HEK293 (cell line): ENCODE measurements around the gene MCF2L.

Experiments used
- PBX3 ChIP-seq: sonication (generic); formaldehyde crosslinking; IDR thresholded peaks from 2 replicates; pipeline ENCODE4 v1.8.1; 2022; ENCODE audit warnings: mild to moderate bottlenecking, moderate library complexity, missing genetic modification reagents
- ZNF175 ChIP-seq: fragments of 450-650 bp; formaldehyde crosslinking; IDR thresholded peaks from 2 replicates; pipeline ENCODE4 v1.5.1; 2016; ENCODE audit warnings: missing biosample characterization, missing genetic modification characterization
- ZNF24 ChIP-seq: fragments of 450-650 bp; formaldehyde crosslinking; IDR thresholded peaks from 2 replicates; pipeline ENCODE4 v1.5.1; 2016; ENCODE audit warnings: missing biosample characterization, missing genetic modification characterization
- ZNF362 ChIP-seq: fragments of 450-650 bp; formaldehyde crosslinking; IDR thresholded peaks from 2 replicates; pipeline ENCODE4 v1.5.1; 2016; ENCODE audit warnings: missing biosample characterization, missing genetic modification characterization
- ZNF473 ChIP-seq: fragments of 450-650 bp; formaldehyde crosslinking; IDR thresholded peaks from 2 replicates; pipeline ENCODE4 v1.5.1; 2017; ENCODE audit warnings: missing biosample characterization, missing genetic modification characterization
- ZNF549 ChIP-seq: fragments of 450-650 bp; IDR thresholded peaks from 2 replicates; pipeline ENCODE4 v1.5.1; 2018; ENCODE audit warnings: missing biosample characterization, missing genetic modification characterization, mild to moderate bottlenecking, inconsistent platforms, moderate library complexity
- ZNF658 ChIP-seq: fragments of 450-650 bp; formaldehyde crosslinking; IDR thresholded peaks from 2 replicates; pipeline ENCODE4; 2016; ENCODE audit warnings: missing biosample characterization, missing genetic modification characterization
- ZNF837 ChIP-seq: fragments of 450-650 bp; formaldehyde crosslinking; IDR thresholded peaks from 2 replicates; pipeline ENCODE4 v1.5.1; 2016; ENCODE audit warnings: missing biosample characterization, missing genetic modification characterization
- TF ChIP-seq, protein P1 (sequence below): fragments of 450-650 bp; formaldehyde crosslinking; IDR thresholded peaks from 2 replicates; pipeline ENCODE4 v1.5.1; 2016; ENCODE audit warnings: missing biosample characterization, missing genetic modification characterization

- TF ChIP-seq ZNF658 (no peak), ZNF473 (no peak), ZNF549 (tag by site-specific recombination) (no peak), ZNF837 (no peak), ZNF175 (tag by site-specific recombination) (no peak), ZNF362 (tag by site-specific recombination) (no peak), PBX3 (no peak), ZNF24 (tag by site-specific recombination) (no peak)
- TF ChIP-seq, protein P1, sequence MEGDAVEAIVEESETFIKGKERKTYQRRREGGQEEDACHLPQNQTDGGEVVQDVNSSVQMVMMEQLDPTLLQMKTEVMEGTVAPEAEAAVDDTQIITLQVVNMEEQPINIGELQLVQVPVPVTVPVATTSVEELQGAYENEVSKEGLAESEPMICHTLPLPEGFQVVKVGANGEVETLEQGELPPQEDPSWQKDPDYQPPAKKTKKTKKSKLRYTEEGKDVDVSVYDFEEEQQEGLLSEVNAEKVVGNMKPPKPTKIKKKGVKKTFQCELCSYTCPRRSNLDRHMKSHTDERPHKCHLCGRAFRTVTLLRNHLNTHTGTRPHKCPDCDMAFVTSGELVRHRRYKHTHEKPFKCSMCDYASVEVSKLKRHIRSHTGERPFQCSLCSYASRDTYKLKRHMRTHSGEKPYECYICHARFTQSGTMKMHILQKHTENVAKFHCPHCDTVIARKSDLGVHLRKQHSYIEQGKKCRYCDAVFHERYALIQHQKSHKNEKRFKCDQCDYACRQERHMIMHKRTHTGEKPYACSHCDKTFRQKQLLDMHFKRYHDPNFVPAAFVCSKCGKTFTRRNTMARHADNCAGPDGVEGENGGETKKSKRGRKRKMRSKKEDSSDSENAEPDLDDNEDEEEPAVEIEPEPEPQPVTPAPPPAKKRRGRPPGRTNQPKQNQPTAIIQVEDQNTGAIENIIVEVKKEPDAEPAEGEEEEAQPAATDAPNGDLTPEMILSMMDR (tag by site-specific recombination): no peak
Measured at GRCh38 chr13:113078902-113079780, 110.1 kb downstream of the MCF2L start.
